Adrenal gland (tissue), 12 donors: ENCODE data around the gene NAALADL2. TPM values are rescaled to one million over a fixed set of nuclear protein-coding genes. Genes with fewer than 3 reads are reported as not detected.
"Not testable (repeated sequence)": the region's sequence is repeated elsewhere in the genome, so short reads cannot be mapped to it uniquely, and the experiment has no call there.

Source experiments
- DNase-seq, 7 donors: peaks; one replicate each; pipeline ENCODE4 v3.0.0-alpha.2; 2019 to 2020
- H3K27ac ChIP-seq, 5 donors: fragments of 200-600 bp; sonication (generic) in 4 of 5; 1 replicate in 3 of 5; 2 replicates in 2 of 5; pipeline versions ENCODE4 v1.5.1 to v1.8.0; 2016 to 2020; ENCODE audit warnings: mild to moderate bottlenecking in 1 of 5
- H3K27me3 ChIP-seq: fragments of 200-600 bp; 2 replicates; pipeline ENCODE4 v1.8.0; 2021
- H3K36me3 ChIP-seq, 2 donors: fragments of 200-600 bp; replicated peaks in 1 of 2; 1 replicate in 1 of 2; 2 replicates in 1 of 2; pipeline versions ENCODE4 v1.5.1 to v1.8.0; 2018 to 2022
- H3K4me1 ChIP-seq, 2 donors: fragments of 200-600 bp; replicated peaks in 1 of 2; 1 replicate in 1 of 2; 2 replicates in 1 of 2; pipeline versions ENCODE4 v1.5.1 to v1.8.0; 2018 to 2021
- H3K4me3 ChIP-seq, 4 donors: fragments of 200-600 bp; sonication (generic) in 3 of 4; one replicate each; pipeline ENCODE4 v1.5.1; 2016 to 2018
- H3K9me3 ChIP-seq, 3 donors: fragments of 200-600 bp; sonication (generic) in 1 of 3; replicated peaks in 1 of 3; 1 replicate in 2 of 3; 2 replicates in 1 of 3; pipeline versions ENCODE4 v1.5.1 to v1.8.0; 2016 to 2021
- POLR2A ChIP-seq, 2 donors: fragments of 450-650 bp; IDR thresholded peaks; one replicate each; pipeline ENCODE4 v1.6.1; 2017; ENCODE audit warnings: antibody characterized with exemption in 2 of 2, mild to moderate bottlenecking in 2 of 2, moderate library complexity in 1 of 2
- WGBS, 4 donors: extraction: QIAGEN DNeasy Blood & Tissue Kit in 2 of 4; methylation state at CpG; one replicate each; pipeline versions ENCODE4 v1.1.5 to v1.1.7; 2013 to 2017; 5-methylcytosine and 5-hydroxymethylcytosine counted together
- intact Hi-C, 2 donors: fragments of 100-400 bp; cut with DNase I; formaldehyde crosslinking; loops; one replicate each; pipeline versions ENCODE4 v1.14.1 to v1.15.0; 2022 to 2023
- polyA plus RNA-seq, 3 donors: library from polyadenylated mRNA; stranded (reverse); fragments of 200-250 nt in 2 of 3; fragments of 350-450 nt in 1 of 3; fragmentation: Illumina TruSeq in 1 of 3; extraction: RNeasy Lipid Tissue Mini Kit (QIAGEN cat#74804) in 1 of 3; gene quantifications; one replicate each; pipeline ENCODE4 v1.2.3, GENCODE V29; 2013 to 2014
- total RNA-seq, 9 donors: library from RNA; depleted of rRNA in 4 of 9; stranded (reverse); fragments of >200 nt in 4 of 9; fragments of 120-200 nt in 1 of 9; fragmentation: NEBNext Ultra II Directional in 1 of 9; extraction: Animal tissue kit (Norgen Biotek cat#: 25700) in 1 of 9; gene quantifications; one replicate each; pipeline versions ENCODE4 v1.1.0 to v1.2.4, GENCODE V29; 2013 to 2023
- TF ChIP-seq, protein P1 (sequence below), 6 experiments: fragments of 450-650 bp in 4 of 6; fragments of 200-600 bp in 2 of 6; sonication (generic) in 1 of 6; IDR thresholded peaks; 1 replicate in 5 of 6; 2 replicates in 1 of 6; pipeline versions ENCODE4 v1.5.1 to v1.8.0; 2016 to 2021; ENCODE audit warnings: antibody characterized with exemption in 6 of 6, mild to moderate bottlenecking in 2 of 6, moderate library complexity in 1 of 6
- donor health status: healthy with polysubstance abuse.
- donor health status: Bipolar disorder and iron deficiency.
- donor health status: DM: yes; HTN: yes; CAD: no.
- donor health status: DM: no; HTN: no; CAD: no.
- donor health status: DM: no; HTN: no; CAD: no.
- donor health status: DM: yes; HTN: yes; CAD: no.

NAALADL2 gene
- total and polyA plus RNA-seq, 12 donors, result 0.24 to 7.8 (median 4.8) TPM

DNA sequence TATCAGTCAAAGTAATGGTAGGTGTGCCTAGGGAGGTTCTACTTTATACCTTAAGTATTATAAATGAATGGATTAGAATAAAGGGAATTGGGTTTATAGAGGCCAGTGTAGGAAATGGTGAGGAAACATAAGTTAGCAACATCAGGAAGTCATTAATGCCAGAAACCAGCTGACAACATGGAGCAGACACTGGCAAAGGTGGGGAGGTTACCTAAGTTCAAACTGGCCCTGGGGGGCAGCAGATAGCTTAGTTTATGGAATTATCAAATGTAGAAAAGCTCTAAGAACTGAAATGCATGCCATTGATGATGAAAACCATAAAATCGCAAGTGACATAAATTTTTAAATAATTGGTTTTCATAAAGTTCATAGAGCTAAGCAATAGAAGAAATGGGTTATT lies 498.6 kb downstream of the NAALADL2 start:
- Histone ChIP-seq H3K4me1 (no peaks in the 10 kb centered on the region), H3K36me3 (no peaks in the 10 kb centered on the region), H3K9me3 (no peaks in the 10 kb centered on the region), H3K4me3 (no peak overlapping the region), H3K27me3 (no peaks in the 10 kb centered on the region), H3K27ac (no peak overlapping the region)
- no peak for TF ChIP-seq POLR2A (IDR thresholded peaks at IDR 0.05)
- TF ChIP-seq, protein P1, sequence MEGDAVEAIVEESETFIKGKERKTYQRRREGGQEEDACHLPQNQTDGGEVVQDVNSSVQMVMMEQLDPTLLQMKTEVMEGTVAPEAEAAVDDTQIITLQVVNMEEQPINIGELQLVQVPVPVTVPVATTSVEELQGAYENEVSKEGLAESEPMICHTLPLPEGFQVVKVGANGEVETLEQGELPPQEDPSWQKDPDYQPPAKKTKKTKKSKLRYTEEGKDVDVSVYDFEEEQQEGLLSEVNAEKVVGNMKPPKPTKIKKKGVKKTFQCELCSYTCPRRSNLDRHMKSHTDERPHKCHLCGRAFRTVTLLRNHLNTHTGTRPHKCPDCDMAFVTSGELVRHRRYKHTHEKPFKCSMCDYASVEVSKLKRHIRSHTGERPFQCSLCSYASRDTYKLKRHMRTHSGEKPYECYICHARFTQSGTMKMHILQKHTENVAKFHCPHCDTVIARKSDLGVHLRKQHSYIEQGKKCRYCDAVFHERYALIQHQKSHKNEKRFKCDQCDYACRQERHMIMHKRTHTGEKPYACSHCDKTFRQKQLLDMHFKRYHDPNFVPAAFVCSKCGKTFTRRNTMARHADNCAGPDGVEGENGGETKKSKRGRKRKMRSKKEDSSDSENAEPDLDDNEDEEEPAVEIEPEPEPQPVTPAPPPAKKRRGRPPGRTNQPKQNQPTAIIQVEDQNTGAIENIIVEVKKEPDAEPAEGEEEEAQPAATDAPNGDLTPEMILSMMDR (IDR thresholded peaks at IDR 0.05), result no peak
- DNase-seq, result no peak
- intact Hi-C loops, result no loop called here
- WGBS, 4 donors, result 73 to 92% (median 82%) methylated on average over 1 of the region's 1 CpG

DNA sequence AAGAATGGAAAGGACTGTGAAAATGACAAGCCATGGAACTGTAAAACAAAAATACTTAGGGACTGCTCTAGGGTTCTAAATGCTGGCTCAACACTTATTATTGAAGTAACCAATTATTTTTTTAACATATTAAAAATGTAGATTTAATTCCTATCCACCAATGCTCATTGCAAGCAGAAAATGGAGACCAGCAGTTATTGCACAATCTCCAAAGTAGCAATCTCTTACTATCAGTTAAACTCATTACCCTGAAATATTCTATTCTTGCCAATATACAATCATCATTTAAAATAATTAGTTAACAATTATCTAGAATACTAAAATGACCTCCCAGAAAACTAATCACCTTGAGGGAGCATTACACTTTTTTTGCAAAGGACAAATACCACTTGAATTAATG lies 499.8 kb downstream of the NAALADL2 start:
- TF ChIP-seq, protein P1 (IDR thresholded peaks at IDR 0.05), result no peak
- no peak for TF ChIP-seq POLR2A (IDR thresholded peaks at IDR 0.05)
- H3K9me3 ChIP-seq, result no peaks in the 10 kb centered on the region

DNA sequence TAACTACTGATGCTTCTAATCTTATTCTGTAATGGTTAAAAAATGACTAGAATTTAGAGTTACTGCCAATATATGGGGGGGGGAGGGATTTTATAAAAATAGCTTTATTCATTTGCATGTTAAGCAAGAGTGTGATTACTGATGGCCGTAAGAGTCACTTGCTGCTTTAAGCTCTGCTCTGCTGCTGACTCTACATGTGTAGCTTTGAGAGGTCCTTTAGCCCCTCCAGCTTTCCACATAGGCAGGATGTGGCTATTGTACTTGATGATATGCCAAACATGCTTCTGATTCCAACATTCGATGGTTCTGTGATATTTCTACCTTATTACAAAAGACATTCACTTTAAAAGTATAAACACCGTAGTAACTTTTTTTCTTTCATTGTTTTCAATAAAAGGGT lies 511.3 kb downstream of the NAALADL2 start:
- H3K4me1 ChIP-seq, H3K36me3 ChIP-seq, H3K9me3 ChIP-seq, intact Hi-C loops, H3K27ac ChIP-seq, H3K27me3 ChIP-seq, DNase-seq, H3K4me3 ChIP-seq: not testable (repeated sequence)
- 62 to 70% (median 63%) methylated on average over 3 of the region's 3 CpGs for WGBS, 4 donors

More for the DNA sequence above, 499.8 kb downstream of the NAALADL2 start:
- no peaks in the 10 kb centered on the region for H3K4me1 ChIP-seq
- no peak for DNase-seq
- no peaks in the 10 kb centered on the region for H3K36me3 ChIP-seq
- intact Hi-C loops, result no loop called here
- no peaks in the 10 kb centered on the region for H3K27me3 ChIP-seq
- H3K27ac ChIP-seq, result no peak overlapping the region
- no peak overlapping the region for H3K4me3 ChIP-seq

DNA sequence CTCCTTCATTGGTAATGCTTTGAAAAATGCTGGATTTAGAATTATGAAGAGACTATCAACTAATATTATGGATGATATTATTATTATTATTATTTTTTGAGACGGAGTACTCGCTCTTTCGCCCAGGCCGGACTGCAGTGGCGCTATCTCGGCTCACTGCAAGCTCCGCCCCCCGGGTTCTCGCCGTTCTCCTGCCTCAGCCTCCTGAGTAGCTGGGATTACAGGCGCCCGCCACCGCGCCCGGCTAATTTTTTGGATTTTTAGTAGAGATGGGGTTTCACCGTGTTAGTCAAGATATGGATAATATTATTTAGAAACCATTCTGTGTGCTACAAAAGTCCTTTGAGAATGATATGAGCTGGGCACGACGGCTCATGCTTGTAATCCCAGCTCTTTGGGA lies 512.1 kb downstream of the NAALADL2 start:
- H3K4me3 ChIP-seq, H3K4me1 ChIP-seq, H3K36me3 ChIP-seq, DNase-seq, H3K9me3 ChIP-seq, H3K27me3 ChIP-seq, intact Hi-C loops, H3K27ac ChIP-seq: not testable (repeated sequence)
- WGBS, 4 donors, result 95 to 97% (median 96%) methylated on average over 18 of the region's 18 CpGs

DNA sequence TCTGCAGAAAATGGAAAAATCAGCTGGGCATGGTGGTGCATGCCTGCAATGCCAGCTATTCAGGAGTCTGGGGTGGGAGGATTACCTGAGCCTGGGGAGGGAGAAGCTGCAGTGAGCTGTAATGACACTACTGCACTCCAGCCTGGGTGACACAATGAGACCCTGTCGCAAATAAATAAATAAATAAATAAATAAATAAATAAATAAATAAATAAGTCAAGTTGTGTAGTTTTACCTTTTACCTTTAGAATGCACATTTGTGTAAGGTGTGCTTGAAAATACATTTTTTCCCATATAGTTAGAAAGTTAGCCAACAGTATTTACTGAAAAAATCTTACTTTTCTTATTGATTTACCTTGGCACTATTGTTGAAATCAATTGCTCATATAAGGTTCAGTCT lies 515.6 kb downstream of the NAALADL2 start:
- Histone ChIP-seq H3K4me3 (no peak overlapping the region), H3K4me1 (no peaks in the 10 kb centered on the region), H3K27me3 (no peaks in the 10 kb centered on the region), H3K27ac (no peak overlapping the region), H3K9me3 (no peaks in the 10 kb centered on the region), H3K36me3 (no peaks in the 10 kb centered on the region)
- no peak for TF ChIP-seq POLR2A (IDR thresholded peaks at IDR 0.05)
- TF ChIP-seq, protein P1 (IDR thresholded peaks at IDR 0.05), result no peak
- intact Hi-C loops, result no loop called here
- 95 to 100% (median 99%) methylated on average over 1 of the region's 1 CpG for WGBS, 4 donors
- no peak for DNase-seq
